SU-DHL-6 (cell line): ENCODE results near the gene GCN1.

Source experiments
- EZH2phosphoT487 ChIP-seq: fragments of 200-600 bp; sonication (generic), shearing (Covaris generic); conservative IDR thresholded peaks from 2 replicates; pipeline ENCODE4 v1.6.1; 2018; ENCODE audit warnings: mild to moderate bottlenecking, antibody characterized with exemption, low read length, moderate library complexity, mixed read lengths
- TF ChIP-seq, protein P1 (sequence below): fragments of 200-600 bp; sonication (generic); IDR thresholded peaks from one replicate; pipeline ENCODE4 v1.5.1; 2017; ENCODE audit warnings: antibody characterized with exemption, mild to moderate bottlenecking, low read length, moderate library complexity; ENCODE audit not compliant: insufficient read depth, poor library complexity, severe bottlenecking

DNA sequence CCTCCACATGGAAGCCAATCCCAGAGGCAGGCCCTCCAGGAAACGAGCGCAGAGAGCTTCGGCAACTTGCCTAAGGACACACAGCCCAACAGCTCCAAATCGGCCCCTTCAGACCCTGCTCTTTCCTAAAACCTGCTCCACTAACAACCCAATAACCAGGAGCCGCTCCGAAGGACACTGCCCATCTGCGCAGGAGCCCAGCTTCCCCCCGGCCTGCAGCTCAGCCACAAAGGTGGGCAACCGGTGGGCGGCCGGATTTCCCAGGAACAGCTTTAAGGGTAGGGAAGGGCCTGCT, 91.5 kb downstream of the GCN1 start:
- TF ChIP-seq, protein P1, sequence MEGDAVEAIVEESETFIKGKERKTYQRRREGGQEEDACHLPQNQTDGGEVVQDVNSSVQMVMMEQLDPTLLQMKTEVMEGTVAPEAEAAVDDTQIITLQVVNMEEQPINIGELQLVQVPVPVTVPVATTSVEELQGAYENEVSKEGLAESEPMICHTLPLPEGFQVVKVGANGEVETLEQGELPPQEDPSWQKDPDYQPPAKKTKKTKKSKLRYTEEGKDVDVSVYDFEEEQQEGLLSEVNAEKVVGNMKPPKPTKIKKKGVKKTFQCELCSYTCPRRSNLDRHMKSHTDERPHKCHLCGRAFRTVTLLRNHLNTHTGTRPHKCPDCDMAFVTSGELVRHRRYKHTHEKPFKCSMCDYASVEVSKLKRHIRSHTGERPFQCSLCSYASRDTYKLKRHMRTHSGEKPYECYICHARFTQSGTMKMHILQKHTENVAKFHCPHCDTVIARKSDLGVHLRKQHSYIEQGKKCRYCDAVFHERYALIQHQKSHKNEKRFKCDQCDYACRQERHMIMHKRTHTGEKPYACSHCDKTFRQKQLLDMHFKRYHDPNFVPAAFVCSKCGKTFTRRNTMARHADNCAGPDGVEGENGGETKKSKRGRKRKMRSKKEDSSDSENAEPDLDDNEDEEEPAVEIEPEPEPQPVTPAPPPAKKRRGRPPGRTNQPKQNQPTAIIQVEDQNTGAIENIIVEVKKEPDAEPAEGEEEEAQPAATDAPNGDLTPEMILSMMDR = no peak
- TF ChIP-seq EZH2phosphoT487 = no peak
